ENCODE results near the gene FYN. TPM values are rescaled to one million over a fixed set of nuclear protein-coding genes. Genes with fewer than 3 reads are reported as not detected.

Gene FYN
- polyA plus RNA-seq, 1 donor (not counting 4 experiments of a cell fraction or from before 2014, with no cell fraction given) = 24.7 TPM

DNA sequence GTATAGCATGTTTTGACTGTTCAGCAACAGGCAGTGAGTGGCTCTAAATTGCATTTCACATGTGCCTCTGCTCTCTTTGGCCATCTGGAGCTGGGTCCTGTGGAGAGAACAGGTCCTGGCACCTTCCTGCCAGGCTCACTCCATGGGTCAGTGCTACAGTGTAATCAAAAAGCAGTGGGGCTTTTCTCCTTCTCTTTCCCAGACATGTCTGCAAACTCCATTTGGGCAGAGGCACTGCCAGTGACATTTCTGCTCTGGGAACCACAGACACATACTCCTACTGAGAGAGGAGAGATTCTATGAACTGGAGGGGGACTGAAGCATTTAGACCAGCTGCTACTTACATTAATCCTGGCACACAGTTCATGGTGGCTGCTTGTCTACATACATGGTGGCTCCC, 199.3 kb downstream of the FYN start:
- DNase-seq (ENCODE audit: low read depth, low spot score) = no peak
- H2AFZ ChIP-seq (ENCODE audit: control insufficient read depth, low read length) = no peak overlapping the region
- no peaks in the 10 kb centered on the region for H3K79me2 ChIP-seq (ENCODE audit: control insufficient read depth, insufficient read depth, low read length)
- H3K4me3 ChIP-seq (ENCODE audit: control insufficient read depth in 2 of 3, extremely low read depth in 1 of 3, insufficient read depth in 2 of 3, low read depth in 1 of 3, low read length in 3 of 3) = no peak overlapping the region
- no peaks in the 10 kb centered on the region for H3K9me3 ChIP-seq (ENCODE audit: control insufficient read depth, low read depth, low read length)
- TF ChIP-seq, protein P1, sequence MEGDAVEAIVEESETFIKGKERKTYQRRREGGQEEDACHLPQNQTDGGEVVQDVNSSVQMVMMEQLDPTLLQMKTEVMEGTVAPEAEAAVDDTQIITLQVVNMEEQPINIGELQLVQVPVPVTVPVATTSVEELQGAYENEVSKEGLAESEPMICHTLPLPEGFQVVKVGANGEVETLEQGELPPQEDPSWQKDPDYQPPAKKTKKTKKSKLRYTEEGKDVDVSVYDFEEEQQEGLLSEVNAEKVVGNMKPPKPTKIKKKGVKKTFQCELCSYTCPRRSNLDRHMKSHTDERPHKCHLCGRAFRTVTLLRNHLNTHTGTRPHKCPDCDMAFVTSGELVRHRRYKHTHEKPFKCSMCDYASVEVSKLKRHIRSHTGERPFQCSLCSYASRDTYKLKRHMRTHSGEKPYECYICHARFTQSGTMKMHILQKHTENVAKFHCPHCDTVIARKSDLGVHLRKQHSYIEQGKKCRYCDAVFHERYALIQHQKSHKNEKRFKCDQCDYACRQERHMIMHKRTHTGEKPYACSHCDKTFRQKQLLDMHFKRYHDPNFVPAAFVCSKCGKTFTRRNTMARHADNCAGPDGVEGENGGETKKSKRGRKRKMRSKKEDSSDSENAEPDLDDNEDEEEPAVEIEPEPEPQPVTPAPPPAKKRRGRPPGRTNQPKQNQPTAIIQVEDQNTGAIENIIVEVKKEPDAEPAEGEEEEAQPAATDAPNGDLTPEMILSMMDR (optimal IDR thresholded peaks at IDR 0.05 in 1 of 3, IDR thresholded peaks at IDR 0.05 in 1 of 3, conservative IDR thresholded peaks at IDR 0.05 in 1 of 3; ENCODE audit: extremely low read depth in 1 of 3, insufficient read depth in 2 of 3, low read length in 3 of 3) = no peak
- TF ChIP-seq EZH2 (IDR thresholded peaks at IDR 0.05; ENCODE audit: low read length) = no peak
- H3K27ac ChIP-seq (ENCODE audit: control insufficient read depth, insufficient read depth, low read length) = no peak overlapping the region
- no peak for FAIRE-seq
- H3K27me3 ChIP-seq (ENCODE audit: control insufficient read depth, extremely low read depth, insufficient read depth, low read length) = no peaks in the 10 kb centered on the region
- H3K36me3 ChIP-seq (ENCODE audit: control insufficient read depth in 2 of 2, extremely low read depth in 1 of 2, insufficient read depth in 2 of 2, low read length in 2 of 2) = peaks cover 5 to 24% of the 10 kb centered on the region in 2 experiments
- H3K9me1 ChIP-seq (ENCODE audit: control insufficient read depth, extremely low read depth, insufficient read depth, low read length) = no peaks in the 10 kb centered on the region
- H4K20me1 ChIP-seq (ENCODE audit: control insufficient read depth, extremely low read depth, insufficient read depth, low read length) = no peaks in the 10 kb centered on the region
- no peak overlapping the region for H3K4me2 ChIP-seq (ENCODE audit: control insufficient read depth, extremely low read depth, insufficient read depth, low read depth, low read length)
- no peak overlapping the region for H3K9ac ChIP-seq (ENCODE audit: control insufficient read depth, extremely low read depth, insufficient read depth, low read length)
- dilution Hi-C loops (cut with MboI; ENCODE audit: extremely low pct_ligation_motif_present, low sequenced_read_pairs) = no loop called here
- H3K4me1 ChIP-seq (ENCODE audit: control insufficient read depth, extremely low read depth, insufficient read depth, low read length) = no peaks in the 10 kb centered on the region

DNA sequence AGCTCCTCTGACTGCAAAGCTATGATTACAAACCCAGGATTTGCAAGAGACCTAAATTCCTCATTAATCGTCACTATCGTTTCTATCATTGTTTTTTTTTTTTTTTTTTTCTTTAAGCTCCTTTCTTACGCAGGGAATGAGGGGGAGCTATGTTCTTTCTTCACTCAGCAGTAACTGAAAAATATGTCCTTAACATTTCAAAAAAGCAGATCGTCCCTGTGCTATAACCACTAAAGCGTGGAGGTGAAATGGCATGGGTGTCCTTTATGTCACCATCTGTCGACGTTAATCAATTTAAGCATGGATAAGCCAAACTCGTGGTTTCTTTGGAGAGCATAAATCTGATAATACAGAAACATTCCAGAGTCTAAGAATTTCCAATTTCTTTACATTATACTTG, 199.7 kb downstream of the FYN start:
- Histone ChIP-seq H2AFZ (ENCODE audit: control insufficient read depth, low read length) (no peak overlapping the region), H3K9ac (ENCODE audit: control insufficient read depth, extremely low read depth, insufficient read depth, low read length) (no peak overlapping the region), H3K4me2 (ENCODE audit: control insufficient read depth, extremely low read depth, insufficient read depth, low read depth, low read length) (no peak overlapping the region), H3K79me2 (ENCODE audit: control insufficient read depth, insufficient read depth, low read length) (no peaks in the 10 kb centered on the region), H3K27ac (ENCODE audit: control insufficient read depth, insufficient read depth, low read length) (no peak overlapping the region), H4K20me1 (ENCODE audit: control insufficient read depth, extremely low read depth, insufficient read depth, low read length) (no peaks in the 10 kb centered on the region), H3K36me3 (ENCODE audit: control insufficient read depth in 2 of 2, extremely low read depth in 1 of 2, insufficient read depth in 2 of 2, low read length in 2 of 2) (peaks cover 5 to 24% of the 10 kb centered on the region in 2 experiments), H3K9me3 (ENCODE audit: control insufficient read depth, low read depth, low read length) (no peaks in the 10 kb centered on the region), H3K4me3 (ENCODE audit: control insufficient read depth in 2 of 3, extremely low read depth in 1 of 3, insufficient read depth in 2 of 3, low read depth in 1 of 3, low read length in 3 of 3) (no peak overlapping the region), H3K27me3 (ENCODE audit: control insufficient read depth, extremely low read depth, insufficient read depth, low read length) (no peaks in the 10 kb centered on the region), H3K4me1 (ENCODE audit: control insufficient read depth, extremely low read depth, insufficient read depth, low read length) (no peaks in the 10 kb centered on the region), H3K9me1 (ENCODE audit: control insufficient read depth, extremely low read depth, insufficient read depth, low read length) (no peaks in the 10 kb centered on the region)
- dilution Hi-C loops (cut with MboI; ENCODE audit: extremely low pct_ligation_motif_present, low sequenced_read_pairs) = no loop called here
- no peak for DNase-seq (ENCODE audit: low read depth, low spot score)
- FAIRE-seq = no peak
- TF ChIP-seq EZH2 (IDR thresholded peaks at IDR 0.05; ENCODE audit: low read length) = no peak
- TF ChIP-seq, protein P1 (optimal IDR thresholded peaks at IDR 0.05 in 1 of 3, IDR thresholded peaks at IDR 0.05 in 1 of 3, conservative IDR thresholded peaks at IDR 0.05 in 1 of 3; ENCODE audit: extremely low read depth in 1 of 3, insufficient read depth in 2 of 3, low read length in 3 of 3) = no peak
